Stimulated activated CD4-positive, alpha-beta T cell treated with anti-CD3 and anti-CD28 coated beads, TNF-alpha, amount 100 ng/mL, for 4 hours (primary cell): ENCODE results near the gene RPN2.

ENCODE experiments used
- DNase-seq, 3 experiments: peaks; one replicate each; pipeline ENCODE4 v3.0.0-alpha.2; 2020; ENCODE audit warnings: low read depth in 3 of 3

RPN2 gene

DNA sequence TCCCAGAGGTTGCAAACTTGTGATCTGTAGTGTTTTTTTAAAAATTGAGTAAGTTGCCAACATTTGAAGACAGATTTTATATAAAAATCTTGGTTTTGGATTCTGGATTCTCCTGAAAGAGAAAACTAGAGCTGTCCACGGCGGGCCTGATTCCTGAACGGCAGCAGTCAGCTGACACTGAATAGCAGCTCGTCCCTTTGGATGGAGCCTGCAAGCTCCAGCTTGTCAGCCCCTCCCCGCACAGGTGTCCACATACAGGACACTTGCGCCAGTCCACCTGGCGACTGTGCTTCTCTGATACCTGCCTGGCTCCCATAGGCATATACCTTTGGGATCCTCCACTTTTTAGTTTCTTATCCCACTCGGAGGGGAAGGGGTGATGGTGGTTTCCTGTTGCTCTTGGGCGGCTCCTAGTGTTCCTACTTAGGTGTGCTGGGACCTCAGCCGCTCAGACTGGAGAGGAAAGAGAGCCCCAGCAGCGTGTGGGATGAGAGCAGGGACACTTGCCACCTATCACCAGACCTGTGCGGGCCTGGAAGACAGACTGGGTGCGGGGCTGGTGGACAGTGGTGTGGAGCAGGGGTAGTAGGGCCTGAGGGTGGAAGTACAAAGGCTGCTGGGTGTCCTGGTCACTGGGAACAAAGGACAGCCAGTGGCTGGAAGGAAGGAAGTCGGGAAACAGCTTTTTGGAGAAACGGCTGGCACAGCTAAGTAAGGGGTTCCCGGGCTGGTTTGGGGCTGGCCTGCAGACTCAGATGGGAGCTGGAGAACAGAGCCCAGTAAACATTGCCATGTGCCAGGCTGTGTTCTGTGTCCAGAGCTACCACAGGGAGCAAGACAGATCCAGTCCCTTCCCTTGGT, 64.2 kb downstream of the RPN2 start:
- no peak for DNase-seq

DNA sequence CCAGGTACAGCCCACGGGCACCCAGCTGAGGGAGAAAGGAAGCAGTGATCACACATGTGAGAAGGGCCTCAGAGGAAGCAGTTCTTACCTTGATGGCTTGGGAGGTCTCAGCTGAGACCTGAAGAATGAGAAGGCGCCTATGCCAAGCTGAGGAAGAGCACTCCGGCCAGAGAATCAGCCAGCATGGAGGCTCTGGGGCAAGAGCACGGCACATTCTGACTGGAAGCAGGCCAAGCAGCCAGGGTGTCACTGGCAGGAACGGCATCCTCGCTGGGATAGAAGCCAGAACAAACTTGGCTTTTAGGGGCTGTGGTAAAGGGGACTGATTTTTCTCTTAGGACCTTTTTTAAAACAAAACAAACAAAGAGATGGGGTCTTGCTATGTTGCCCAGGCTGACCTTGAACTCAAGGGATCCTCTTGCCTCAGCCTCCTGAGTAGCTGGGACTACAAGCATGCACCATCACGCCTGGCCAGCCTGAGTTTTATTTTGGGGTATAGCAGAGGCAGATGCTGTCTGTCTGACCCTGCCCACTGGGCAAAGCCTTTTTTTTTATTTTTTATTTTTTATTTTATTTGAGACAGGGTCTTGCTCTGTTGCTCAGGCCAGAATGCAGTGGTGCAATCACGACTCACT, 64.9 kb downstream of the RPN2 start:
- no peak for DNase-seq

DNA sequence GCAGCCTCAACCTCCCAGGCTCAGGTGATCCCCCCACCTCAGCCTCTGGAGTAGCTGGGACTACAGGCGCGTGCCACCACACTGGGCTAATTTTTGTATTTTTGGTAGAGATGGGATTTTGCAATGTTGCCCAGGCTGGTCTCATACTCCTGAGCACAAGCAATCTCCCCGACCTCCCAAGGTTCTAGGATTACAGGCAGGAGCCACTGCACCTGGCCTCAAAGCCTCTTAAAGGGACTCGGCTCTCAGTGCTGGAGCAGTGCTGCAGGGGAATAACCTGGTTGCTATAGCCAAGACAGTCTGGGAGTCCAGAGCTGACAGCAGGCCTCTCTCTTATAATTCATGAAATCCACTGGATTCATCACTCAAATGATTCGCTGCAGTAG, 65.4 kb downstream of the RPN2 start:
- DNase-seq = no peak

DNA sequence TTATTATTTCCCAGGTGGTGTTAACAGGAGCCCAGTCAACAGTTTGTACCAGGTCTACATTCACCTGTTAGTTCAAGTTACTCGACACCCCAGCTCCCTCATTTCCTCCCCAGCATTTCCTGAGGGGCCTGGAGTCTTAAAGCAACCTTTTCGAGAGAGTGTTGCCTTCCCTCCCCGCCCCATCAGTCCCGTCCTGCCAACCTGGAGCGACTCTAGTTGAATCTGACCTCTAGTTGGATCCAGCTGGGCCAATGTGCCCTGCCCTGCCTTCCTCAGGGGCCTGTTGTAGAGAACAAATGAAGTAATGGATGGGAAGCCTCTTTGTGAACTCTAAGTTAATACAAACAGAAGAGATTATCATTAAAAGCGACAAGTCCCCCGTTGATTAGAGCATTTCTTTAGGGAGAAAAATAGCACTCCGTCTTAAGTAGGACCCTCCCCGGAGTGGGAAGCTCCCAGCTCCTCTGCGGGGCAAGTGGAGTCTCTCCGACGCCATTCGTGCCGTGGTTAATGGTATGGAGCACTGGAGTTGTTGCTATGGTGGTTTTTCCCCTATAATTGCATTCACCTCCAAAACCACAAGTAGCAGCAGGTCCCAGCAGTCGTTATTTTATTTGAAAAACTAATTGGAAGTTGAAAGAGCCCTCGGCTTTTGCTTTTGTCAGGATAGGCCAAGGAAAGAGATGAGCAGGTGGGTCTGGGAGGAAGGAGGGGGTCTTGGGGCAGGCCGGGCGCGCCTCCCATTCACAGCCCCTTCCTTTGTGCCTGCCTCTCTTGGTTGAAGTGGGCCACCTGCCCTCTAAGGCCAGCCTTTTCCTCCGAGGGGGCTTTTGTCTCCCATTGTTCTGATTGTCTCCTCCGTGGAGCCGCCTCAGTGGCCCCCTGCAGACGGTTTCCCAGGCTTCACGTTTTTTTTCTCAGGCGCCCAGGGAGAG, 66.4 kb downstream of the RPN2 start:
- DNase-seq = no peak

GRCh38 chr20:37246736-37247135, 67.6 kb downstream of the RPN2 start:
- no peak for DNase-seq

GRCh38 chr20:37247547-37247946, 68.4 kb downstream of the RPN2 start:
- DNase-seq = no peak

GRCh38 chr20:37249304-37249703, 70.2 kb downstream of the RPN2 start:
- DNase-seq = no peak

- no peak for DNase-seq
These were observed 72.8 kb downstream of the RPN2 start for GRCh38 chr20:37251825-37252477.

DNA sequence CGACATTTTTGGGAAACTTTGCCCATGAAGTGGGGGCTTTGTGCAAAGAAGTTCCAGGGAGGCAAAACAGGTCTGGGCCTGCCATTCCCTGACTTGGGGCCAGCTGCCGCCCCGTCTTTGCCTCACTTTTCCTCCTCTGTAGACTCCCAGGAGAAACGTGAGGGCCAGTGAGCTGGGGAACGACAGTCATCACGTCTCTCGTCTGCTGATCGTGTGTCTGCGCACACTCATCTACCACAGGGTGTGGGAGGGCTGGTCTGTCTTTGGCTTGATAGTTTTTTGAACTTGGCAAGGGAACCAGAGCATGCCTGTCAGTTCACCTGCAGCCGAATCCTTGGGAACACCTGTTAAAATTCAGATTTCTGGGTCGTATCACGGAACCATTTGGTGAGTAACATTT, 74.0 kb downstream of the RPN2 start:
- DNase-seq = no peak

DNA sequence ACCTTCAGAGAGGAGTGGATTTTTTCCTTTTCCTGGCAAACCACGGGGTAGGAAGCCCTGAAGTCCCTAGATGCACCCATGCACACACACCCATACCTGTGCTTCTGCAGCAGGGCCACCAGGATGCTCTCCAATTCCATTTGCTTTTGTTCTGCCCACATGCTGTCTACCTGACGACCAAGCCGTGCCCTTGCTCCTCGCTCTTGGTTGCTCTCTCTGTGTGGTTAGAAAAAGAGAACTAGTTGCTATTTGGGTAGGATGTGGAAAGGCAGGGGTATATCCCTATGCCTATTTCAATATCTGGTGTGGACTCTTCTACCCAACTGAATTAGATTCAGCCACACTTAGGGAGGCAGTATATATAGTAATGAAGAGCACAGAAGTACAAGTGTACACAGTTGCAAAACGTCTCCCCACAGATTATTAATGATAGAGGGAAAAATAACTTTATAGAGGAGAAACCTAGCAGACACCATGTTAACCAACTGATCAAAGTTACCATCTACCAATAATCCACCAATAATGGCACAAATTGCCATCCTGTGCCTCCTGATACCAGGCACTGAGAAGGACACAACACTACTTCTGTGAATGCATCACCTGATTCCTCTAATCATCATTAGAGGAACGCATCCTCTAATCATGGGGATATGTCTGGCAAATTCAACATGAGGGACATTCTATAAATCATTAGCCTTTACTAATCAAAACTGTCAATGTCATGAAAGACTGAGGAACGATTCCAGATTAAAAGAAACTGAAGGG, 75.2 kb downstream of the RPN2 start:
- DNase-seq = no peak

GRCh38 chr20:37256286-37256685, 77.2 kb downstream of the RPN2 start:
- no peak for DNase-seq

GRCh38 chr20:37257530-37257929, 78.4 kb downstream of the RPN2 start:
- no peak for DNase-seq

GRCh38 chr20:37257988-37258387, 78.9 kb downstream of the RPN2 start:
- DNase-seq = no peak

GRCh38 chr20:37259031-37259430, 79.9 kb downstream of the RPN2 start:
- DNase-seq = no peak

DNA sequence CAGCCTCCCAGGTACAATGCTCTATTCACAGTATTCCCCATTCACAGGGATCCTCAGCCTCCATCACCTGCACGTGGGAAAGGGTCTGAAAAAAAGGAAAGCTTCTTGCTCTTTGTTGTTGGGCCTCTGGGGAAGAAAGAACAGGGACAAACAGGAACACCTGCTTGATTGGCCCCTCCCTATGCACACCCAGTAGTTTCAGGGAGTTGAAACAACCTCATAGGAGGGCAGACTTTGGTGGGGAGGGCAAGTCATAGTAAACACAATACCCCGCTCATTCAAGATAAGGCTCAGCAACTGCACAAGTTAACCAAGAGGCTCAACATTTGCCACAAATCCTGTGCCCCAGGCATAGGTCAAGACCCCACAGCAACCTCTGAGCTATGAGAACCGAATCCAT, 80.7 kb downstream of the RPN2 start:
- DNase-seq = no peak

DNA sequence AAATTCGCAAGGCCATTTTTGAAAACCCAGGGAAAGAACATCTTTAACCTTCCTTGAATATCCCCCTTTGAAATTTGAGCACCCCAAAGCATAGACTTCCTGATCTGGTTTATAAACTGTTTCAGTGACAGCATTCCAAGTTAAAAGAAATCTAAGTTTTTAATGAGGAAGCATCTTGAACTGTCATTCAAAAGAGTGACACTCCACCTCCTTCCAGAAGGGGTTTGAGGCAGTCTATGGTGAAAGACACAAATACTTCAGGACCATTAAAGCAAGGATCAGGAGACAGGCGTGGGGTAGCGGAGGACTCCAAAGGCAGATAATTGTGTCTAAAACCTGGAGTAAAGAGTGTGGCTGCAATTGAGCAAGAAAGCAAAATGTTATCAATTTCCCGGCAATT, 81.8 kb downstream of the RPN2 start:
- DNase-seq = no peak

- DNase-seq = no peak
These were observed 82.6 kb downstream of the RPN2 start, which contains the start of gene GHRH for GRCh38 chr20:37261714-37262113. Gene GHRH, minus strand, starts transcription at chr20:37261814. Its CDS starts 4,925 bp downstream, at chr20:37256889.

DNA sequence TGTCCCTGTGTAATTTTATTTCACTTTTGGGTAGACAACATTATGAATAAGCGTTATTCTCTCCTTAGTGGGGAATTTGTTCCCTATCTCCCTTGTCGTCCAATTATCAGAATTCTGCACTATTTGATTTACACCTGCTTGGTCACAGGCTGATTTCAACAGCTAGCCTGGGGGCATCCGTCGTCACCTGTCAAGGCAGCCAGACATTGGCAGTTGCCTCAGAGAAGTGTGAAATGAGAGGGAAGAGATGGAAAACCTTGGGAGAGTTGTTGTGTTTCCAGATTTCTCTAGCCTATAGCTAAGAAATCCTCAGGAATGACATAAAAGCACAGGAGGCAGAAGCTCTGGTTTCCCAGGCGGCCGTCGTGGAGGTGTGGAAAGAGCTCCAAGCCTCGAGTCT, 83.4 kb downstream of the RPN2 start:
- no peak for DNase-seq

GRCh38 chr20:37263686-37264085, 84.6 kb downstream of the RPN2 start:
- no peak for DNase-seq

GRCh38 chr20:37265152-37265551, 86.0 kb downstream of the RPN2 start:
- no peak for DNase-seq
